ENCODE results near the gene ADAT3. TPM values are rescaled to one million over a fixed set of nuclear protein-coding genes. Genes with fewer than 3 reads are reported as not detected.

Gene ADAT3
- total RNA-seq (2014; rRNA removed; shearing (Covaris generic)), result 3.2 and 6.9 TPM in 2 replicates

GRCh38 chr19:1905110-1905862 is at the start of gene ADAT3, which contains the start of gene SCAMP4:
ADAT3 (plus strand) TSS chr19:1905399; CDS start chr19:1912048, 6,649 bp downstream.
SCAMP4 (plus strand) TSS chr19:1905399; CDS start chr19:1915020, 9,621 bp downstream.
- peak; percentile 94 for DNase-seq (ENCODE audit: low spot score)

- DNase-seq (ENCODE audit: low spot score), result no peak
Measured at GRCh38 chr19:1855828-1856255, 49.4 kb upstream of the ADAT3 start.

GRCh38 chr19:1856345-1856697 is 48.9 kb upstream of the ADAT3 start:
- DNase-seq (ENCODE audit: low spot score), result no peak

GRCh38 chr19:1856698-1857603 is 48.2 kb upstream of the ADAT3 start:
- DNase-seq (ENCODE audit: low spot score), result peak; percentile 85

GRCh38 chr19:1857648-1858326 is 47.4 kb upstream of the ADAT3 start:
- DNase-seq (ENCODE audit: low spot score), result no peak

GRCh38 chr19:1858412-1859081 is 46.7 kb upstream of the ADAT3 start:
- DNase-seq (ENCODE audit: low spot score), result no peak

- DNase-seq (ENCODE audit: low spot score), result peak; percentile 8
Measured at GRCh38 chr19:1859331-1859781, 45.8 kb upstream of the ADAT3 start.

GRCh38 chr19:1860042-1860775 is 45.0 kb upstream of the ADAT3 start:
- peak; percentile 79 for DNase-seq (ENCODE audit: low spot score)

- peak; percentile 16 for DNase-seq (ENCODE audit: low spot score)
Measured at GRCh38 chr19:1860821-1861598, 44.2 kb upstream of the ADAT3 start.

- peak; percentile 20 for DNase-seq (ENCODE audit: low spot score)
Measured at GRCh38 chr19:1861599-1862031, 43.6 kb upstream of the ADAT3 start.

GRCh38 chr19:1862068-1862423 is 43.2 kb upstream of the ADAT3 start:
- peak; percentile 18 for DNase-seq (ENCODE audit: low spot score)

GRCh38 chr19:1862424-1863327 is 42.5 kb upstream of the ADAT3 start:
- DNase-seq (ENCODE audit: low spot score), result peak; percentile 12

GRCh38 chr19:1863328-1863637 is 41.9 kb upstream of the ADAT3 start, which contains the start of gene KLF16:
KLF16 (minus strand) TSS chr19:1863579; CDS start chr19:1863497, 82 bp downstream.
- no peak for DNase-seq (ENCODE audit: low spot score)

GRCh38 chr19:1863638-1864479 is 41.3 kb upstream of the ADAT3 start:
- peak; percentile 85 for DNase-seq (ENCODE audit: low spot score)

- peak; percentile 60 for DNase-seq (ENCODE audit: low spot score)
Measured at GRCh38 chr19:1864480-1865171, 40.6 kb upstream of the ADAT3 start.

- DNase-seq (ENCODE audit: low spot score), result no peak
Measured at GRCh38 chr19:1865172-1866010, 39.8 kb upstream of the ADAT3 start.
